Measurements from ENCODE around the gene GON4L.

- TF ChIP-seq, protein P1, sequence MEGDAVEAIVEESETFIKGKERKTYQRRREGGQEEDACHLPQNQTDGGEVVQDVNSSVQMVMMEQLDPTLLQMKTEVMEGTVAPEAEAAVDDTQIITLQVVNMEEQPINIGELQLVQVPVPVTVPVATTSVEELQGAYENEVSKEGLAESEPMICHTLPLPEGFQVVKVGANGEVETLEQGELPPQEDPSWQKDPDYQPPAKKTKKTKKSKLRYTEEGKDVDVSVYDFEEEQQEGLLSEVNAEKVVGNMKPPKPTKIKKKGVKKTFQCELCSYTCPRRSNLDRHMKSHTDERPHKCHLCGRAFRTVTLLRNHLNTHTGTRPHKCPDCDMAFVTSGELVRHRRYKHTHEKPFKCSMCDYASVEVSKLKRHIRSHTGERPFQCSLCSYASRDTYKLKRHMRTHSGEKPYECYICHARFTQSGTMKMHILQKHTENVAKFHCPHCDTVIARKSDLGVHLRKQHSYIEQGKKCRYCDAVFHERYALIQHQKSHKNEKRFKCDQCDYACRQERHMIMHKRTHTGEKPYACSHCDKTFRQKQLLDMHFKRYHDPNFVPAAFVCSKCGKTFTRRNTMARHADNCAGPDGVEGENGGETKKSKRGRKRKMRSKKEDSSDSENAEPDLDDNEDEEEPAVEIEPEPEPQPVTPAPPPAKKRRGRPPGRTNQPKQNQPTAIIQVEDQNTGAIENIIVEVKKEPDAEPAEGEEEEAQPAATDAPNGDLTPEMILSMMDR (conservative IDR thresholded peaks at IDR 0.05; ENCODE audit: low read depth, low read length) = no peak
- TF ChIP-seq EZH2phosphoT487 (IDR thresholded peaks at IDR 0.05; ENCODE audit: borderline replicate concordance, low read length) = no peak
- no peak for TF ChIP-seq EZH2 (IDR thresholded peaks at IDR 0.05; ENCODE audit: low read length, unreplicated experiment)
Observed at GRCh38 chr1:155725142-155725541, 131.9 kb downstream of the GON4L start.

Measured in PC-3 (cell line).